MM.1S (cell line): ENCODE data around the gene FAM20C.

Source experiments
- CTCF ChIP-seq: fragments of 300-600 bp; sonication (generic); IDR thresholded peaks from 2 replicates; pipeline ENCODE4 v1.5.1; 2016; ENCODE audit warnings: antibody characterized with exemption, low read length, mixed read lengths
- EZH2 ChIP-seq: fragments of 300-600 bp; sonication (generic); optimal IDR thresholded peaks from 2 replicates; pipeline ENCODE3; 2017; ENCODE audit warnings: low read depth, mild to moderate bottlenecking, antibody characterized with exemption, low read length, mixed read lengths

GRCh38 chr7:237385-237784, 45.0 kb downstream of the FAM20C start:
- TF ChIP-seq CTCF (no peak), EZH2 (no peak)
